K562 (cell line): ENCODE data around the gene NRXN2. TPM values are rescaled to one million over a fixed set of nuclear protein-coding genes. Genes with fewer than 3 reads are reported as not detected.

Experiments
- ATF7 ChIP-seq: fragments of 450-650 bp; IDR thresholded peaks from 2 replicates; pipeline ENCODE4 v1.7.1; 2014; ENCODE audit warnings: mild to moderate bottlenecking, moderate library complexity
- KLF1 ChIP-seq: fragments of 450-650 bp; IDR thresholded peaks from 2 replicates; pipeline ENCODE4 v1.6.1; 2016; ENCODE audit warnings: missing genetic modification characterization, missing compliant biosample characterization
- MAFG ChIP-seq: fragments of 450-650 bp; conservative IDR thresholded peaks from 2 replicates; pipeline ENCODE4 v1.6.1; 2016; ENCODE audit warnings: missing genetic modification characterization, missing compliant biosample characterization
- NFXL1 ChIP-seq: fragments of 450-650 bp; formaldehyde crosslinking; IDR thresholded peaks from 2 replicates; pipeline ENCODE4 v1.4.0; 2021; ENCODE audit warnings: mild to moderate bottlenecking
- SMC3 ChIP-seq: conservative IDR thresholded peaks from 2 replicates; pipeline ENCODE4 v1.6.1; 2011; ENCODE audit warnings: low read depth, low read length, improper control_type of control experiment; ENCODE audit not compliant: insufficient read depth
- TBP ChIP-seq: optimal IDR thresholded peaks from 2 replicates; pipeline ENCODE3; 2011; ENCODE audit warnings: low read depth, low read length, improper control_type of control experiment
- ZNF217 ChIP-seq: sonication (generic); formaldehyde crosslinking; IDR thresholded peaks from 2 replicates; pipeline ENCODE4 v1.8.0; 2022; ENCODE audit warnings: mild to moderate bottlenecking, missing genetic modification reagents
- ZNF274 ChIP-seq: IDR thresholded peaks from 2 replicates; pipeline ENCODE4 v1.6.1; 2011; ENCODE audit warnings: low read depth, mild to moderate bottlenecking, low read length, moderate library complexity, borderline replicate concordance
- ZNF282 ChIP-seq: sonication (generic); formaldehyde crosslinking; IDR thresholded peaks from 2 replicates; pipeline ENCODE4 v1.8.1; 2023; ENCODE audit warnings: missing genetic modification reagents
- polyA plus RNA-seq, 8 experiments: library from polyadenylated mRNA; depleted of rRNA in 4 of 8; stranded (reverse) in 5 of 8; unstranded in 3 of 8; fragments of >200 nt; fragmentation: Nextera tagmentation in 2 of 8; fragmentation: Illumina TruSeq in 1 of 8; extraction: Ambion mirVana in 2 of 8; extraction: Trizol in 1 of 8; gene quantifications; 2 replicates each; pipeline versions ENCODE4 v1.2.1 to v1.2.3, GENCODE V29; 2011 to 2014; ENCODE audit warnings: inconsistent platforms in 1 of 8, missing spikeins in 1 of 8
- total RNA-seq, 7 experiments: library from RNA; depleted of rRNA in 6 of 7; stranded (reverse); fragments of >200 nt in 6 of 7; fragmentation: Illumina TruSeq in 2 of 7; extraction: Trizol in 2 of 7; gene quantifications; 2 replicates each; pipeline versions ENCODE4 v1.2.1 to v1.2.3, GENCODE V29; 2011 to 2021; ENCODE audit warnings: low replicate concordance in 1 of 7
- TF ChIP-seq, protein P1 (sequence below): fragments of 200-600 bp; sonication (generic); IDR thresholded peaks from one replicate; pipeline ENCODE4 v1.6.1; 2012; ENCODE audit warnings: mild to moderate bottlenecking, low read depth, low read length, inconsistent platforms
- TF ChIP-seq, protein P2 (sequence below): fragments of 250-450 bp; sonication (Bioruptor Pico); IDR thresholded peaks from 2 replicates; pipeline ENCODE4 v1.5.0; 2022; ENCODE audit warnings: mild to moderate bottlenecking
- TF ChIP-seq, protein P3 (sequence below): fragments of 250-450 bp; sonication (Bioruptor Pico); IDR thresholded peaks from 2 replicates; pipeline ENCODE4 v1.6.1; 2021; ENCODE audit warnings: mild to moderate bottlenecking
- TF ChIP-seq, protein P4 (sequence below): fragments of 250-450 bp; sonication (Bioruptor Pico); IDR thresholded peaks from 2 replicates; pipeline ENCODE4 v1.4.0; 2020; ENCODE audit warnings: borderline replicate concordance

The NRXN2 gene
- total and polyA plus RNA-seq, 9 of the 15 experiments (the other 6 are each of a cell fraction or from before 2014, with no cell fraction given): 0.07 to 0.47 (median 0.15) TPM; not detected in 4

DNA sequence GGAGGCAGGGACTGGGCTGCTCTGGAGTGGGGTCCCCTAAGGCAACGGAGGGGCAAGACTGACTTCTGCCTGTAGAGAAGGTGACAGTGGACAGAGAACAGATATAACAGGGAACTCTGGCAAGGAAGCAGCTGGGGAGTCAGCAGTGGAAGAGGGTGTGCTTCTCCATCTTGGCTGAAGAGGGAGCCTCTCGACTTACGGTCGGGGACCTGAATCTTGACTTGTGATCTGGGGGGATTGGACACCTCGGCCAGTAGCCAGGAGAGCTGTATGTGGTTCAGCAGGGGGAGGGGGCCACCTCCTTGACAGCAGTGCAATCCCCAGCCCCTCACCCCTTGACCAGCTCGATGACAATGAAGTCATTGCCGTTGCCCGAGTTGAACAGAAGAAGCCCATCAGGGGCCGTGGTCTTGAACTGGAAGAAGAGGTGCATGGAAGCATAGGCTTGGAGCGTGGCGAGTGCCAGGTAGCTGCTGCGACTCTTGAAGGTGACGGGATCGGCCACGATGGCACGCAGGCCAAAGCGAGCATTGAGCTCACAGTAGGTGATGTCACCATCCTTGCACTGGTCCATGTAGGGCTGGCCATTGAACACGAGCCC lies 72.0 kb downstream of the NRXN2 start (continued):
- TF ChIP-seq, protein P1, sequence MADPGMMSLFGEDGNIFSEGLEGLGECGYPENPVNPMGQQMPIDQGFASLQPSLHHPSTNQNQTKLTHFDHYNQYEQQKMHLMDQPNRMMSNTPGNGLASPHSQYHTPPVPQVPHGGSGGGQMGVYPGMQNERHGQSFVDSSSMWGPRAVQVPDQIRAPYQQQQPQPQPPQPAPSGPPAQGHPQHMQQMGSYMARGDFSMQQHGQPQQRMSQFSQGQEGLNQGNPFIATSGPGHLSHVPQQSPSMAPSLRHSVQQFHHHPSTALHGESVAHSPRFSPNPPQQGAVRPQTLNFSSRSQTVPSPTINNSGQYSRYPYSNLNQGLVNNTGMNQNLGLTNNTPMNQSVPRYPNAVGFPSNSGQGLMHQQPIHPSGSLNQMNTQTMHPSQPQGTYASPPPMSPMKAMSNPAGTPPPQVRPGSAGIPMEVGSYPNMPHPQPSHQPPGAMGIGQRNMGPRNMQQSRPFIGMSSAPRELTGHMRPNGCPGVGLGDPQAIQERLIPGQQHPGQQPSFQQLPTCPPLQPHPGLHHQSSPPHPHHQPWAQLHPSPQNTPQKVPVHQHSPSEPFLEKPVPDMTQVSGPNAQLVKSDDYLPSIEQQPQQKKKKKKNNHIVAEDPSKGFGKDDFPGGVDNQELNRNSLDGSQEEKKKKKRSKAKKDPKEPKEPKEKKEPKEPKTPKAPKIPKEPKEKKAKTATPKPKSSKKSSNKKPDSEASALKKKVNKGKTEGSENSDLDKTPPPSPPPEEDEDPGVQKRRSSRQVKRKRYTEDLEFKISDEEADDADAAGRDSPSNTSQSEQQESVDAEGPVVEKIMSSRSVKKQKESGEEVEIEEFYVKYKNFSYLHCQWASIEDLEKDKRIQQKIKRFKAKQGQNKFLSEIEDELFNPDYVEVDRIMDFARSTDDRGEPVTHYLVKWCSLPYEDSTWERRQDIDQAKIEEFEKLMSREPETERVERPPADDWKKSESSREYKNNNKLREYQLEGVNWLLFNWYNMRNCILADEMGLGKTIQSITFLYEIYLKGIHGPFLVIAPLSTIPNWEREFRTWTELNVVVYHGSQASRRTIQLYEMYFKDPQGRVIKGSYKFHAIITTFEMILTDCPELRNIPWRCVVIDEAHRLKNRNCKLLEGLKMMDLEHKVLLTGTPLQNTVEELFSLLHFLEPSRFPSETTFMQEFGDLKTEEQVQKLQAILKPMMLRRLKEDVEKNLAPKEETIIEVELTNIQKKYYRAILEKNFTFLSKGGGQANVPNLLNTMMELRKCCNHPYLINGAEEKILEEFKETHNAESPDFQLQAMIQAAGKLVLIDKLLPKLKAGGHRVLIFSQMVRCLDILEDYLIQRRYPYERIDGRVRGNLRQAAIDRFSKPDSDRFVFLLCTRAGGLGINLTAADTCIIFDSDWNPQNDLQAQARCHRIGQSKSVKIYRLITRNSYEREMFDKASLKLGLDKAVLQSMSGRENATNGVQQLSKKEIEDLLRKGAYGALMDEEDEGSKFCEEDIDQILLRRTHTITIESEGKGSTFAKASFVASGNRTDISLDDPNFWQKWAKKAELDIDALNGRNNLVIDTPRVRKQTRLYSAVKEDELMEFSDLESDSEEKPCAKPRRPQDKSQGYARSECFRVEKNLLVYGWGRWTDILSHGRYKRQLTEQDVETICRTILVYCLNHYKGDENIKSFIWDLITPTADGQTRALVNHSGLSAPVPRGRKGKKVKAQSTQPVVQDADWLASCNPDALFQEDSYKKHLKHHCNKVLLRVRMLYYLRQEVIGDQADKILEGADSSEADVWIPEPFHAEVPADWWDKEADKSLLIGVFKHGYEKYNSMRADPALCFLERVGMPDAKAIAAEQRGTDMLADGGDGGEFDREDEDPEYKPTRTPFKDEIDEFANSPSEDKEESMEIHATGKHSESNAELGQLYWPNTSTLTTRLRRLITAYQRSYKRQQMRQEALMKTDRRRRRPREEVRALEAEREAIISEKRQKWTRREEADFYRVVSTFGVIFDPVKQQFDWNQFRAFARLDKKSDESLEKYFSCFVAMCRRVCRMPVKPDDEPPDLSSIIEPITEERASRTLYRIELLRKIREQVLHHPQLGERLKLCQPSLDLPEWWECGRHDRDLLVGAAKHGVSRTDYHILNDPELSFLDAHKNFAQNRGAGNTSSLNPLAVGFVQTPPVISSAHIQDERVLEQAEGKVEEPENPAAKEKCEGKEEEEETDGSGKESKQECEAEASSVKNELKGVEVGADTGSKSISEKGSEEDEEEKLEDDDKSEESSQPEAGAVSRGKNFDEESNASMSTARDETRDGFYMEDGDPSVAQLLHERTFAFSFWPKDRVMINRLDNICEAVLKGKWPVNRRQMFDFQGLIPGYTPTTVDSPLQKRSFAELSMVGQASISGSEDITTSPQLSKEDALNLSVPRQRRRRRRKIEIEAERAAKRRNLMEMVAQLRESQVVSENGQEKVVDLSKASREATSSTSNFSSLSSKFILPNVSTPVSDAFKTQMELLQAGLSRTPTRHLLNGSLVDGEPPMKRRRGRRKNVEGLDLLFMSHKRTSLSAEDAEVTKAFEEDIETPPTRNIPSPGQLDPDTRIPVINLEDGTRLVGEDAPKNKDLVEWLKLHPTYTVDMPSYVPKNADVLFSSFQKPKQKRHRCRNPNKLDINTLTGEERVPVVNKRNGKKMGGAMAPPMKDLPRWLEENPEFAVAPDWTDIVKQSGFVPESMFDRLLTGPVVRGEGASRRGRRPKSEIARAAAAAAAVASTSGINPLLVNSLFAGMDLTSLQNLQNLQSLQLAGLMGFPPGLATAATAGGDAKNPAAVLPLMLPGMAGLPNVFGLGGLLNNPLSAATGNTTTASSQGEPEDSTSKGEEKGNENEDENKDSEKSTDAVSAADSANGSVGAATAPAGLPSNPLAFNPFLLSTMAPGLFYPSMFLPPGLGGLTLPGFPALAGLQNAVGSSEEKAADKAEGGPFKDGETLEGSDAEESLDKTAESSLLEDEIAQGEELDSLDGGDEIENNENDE: no peak
- TF ChIP-seq, protein P2, sequence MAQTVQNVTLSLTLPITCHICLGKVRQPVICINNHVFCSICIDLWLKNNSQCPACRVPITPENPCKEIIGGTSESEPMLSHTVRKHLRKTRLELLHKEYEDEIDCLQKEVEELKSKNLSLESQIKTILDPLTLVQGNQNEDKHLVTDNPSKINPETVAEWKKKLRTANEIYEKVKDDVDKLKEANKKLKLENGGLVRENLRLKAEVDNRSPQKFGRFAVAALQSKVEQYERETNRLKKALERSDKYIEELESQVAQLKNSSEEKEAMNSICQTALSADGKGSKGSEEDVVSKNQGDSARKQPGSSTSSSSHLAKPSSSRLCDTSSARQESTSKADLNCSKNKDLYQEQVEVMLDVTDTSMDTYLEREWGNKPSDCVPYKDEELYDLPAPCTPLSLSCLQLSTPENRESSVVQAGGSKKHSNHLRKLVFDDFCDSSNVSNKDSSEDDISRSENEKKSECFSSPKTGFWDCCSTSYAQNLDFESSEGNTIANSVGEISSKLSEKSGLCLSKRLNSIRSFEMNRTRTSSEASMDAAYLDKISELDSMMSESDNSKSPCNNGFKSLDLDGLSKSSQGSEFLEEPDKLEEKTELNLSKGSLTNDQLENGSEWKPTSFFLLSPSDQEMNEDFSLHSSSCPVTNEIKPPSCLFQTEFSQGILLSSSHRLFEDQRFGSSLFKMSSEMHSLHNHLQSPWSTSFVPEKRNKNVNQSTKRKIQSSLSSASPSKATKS (CRISPR knock-in tag): no peak
- TF ChIP-seq, protein P3, sequence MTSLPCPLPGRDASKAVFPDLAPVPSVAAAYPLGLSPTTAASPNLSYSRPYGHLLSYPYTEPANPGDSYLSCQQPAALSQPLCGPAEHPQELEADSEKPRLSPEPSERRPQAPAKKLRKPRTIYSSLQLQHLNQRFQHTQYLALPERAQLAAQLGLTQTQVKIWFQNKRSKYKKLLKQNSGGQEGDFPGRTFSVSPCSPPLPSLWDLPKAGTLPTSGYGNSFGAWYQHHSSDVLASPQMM (CRISPR knock-in tag): no peak
- TF ChIP-seq SMC3 (peak; percentile 36), ZNF217 (no peak), ATF7 (no peak), KLF1 (tag) (no peak), ZNF282 (CRISPR knock-in tag) (no peak), NFXL1 (CRISPR knock-in tag) (no peak), MAFG (tag) (no peak), ZNF274 (no peak), TBP (no peak)
- TF ChIP-seq, protein P4, sequence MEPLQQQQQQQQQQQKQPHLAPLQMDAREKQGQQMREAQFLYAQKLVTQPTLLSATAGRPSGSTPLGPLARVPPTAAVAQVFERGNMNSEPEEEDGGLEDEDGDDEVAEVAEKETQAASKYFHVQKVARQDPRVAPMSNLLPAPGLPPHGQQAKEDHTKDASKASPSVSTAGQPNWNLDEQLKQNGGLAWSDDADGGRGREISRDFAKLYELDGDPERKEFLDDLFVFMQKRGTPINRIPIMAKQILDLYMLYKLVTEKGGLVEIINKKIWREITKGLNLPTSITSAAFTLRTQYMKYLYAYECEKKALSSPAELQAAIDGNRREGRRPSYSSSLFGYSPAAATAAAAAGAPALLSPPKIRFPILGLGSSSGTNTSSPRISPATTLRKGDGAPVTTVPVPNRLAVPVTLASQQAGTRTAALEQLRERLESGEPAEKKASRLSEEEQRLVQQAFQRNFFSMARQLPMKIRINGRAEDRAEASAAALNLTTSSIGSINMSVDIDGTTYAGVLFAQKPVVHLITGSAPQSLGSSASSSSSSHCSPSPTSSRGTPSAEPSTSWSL (CRISPR knock-in tag): no peak
